DND-41 (cell line): Measurements from ENCODE around the gene FOS.

Experiments used
- CTCF ChIP-seq: IDR thresholded peaks from 2 replicates; pipeline ENCODE4 v1.5.1; 2012; ENCODE audit warnings: borderline replicate concordance, low read length, moderate library complexity, mild to moderate bottlenecking; ENCODE audit not compliant: poor library complexity, severe bottlenecking; ENCODE audit errors: extremely low read depth
- EZH2 ChIP-seq: IDR thresholded peaks from 3 replicates; pipeline ENCODE4 v1.6.1; 2012; ENCODE audit warnings: borderline replicate concordance, low read depth, mild to moderate bottlenecking, moderate library complexity, low read length, inconsistent platforms; ENCODE audit not compliant: severe bottlenecking

- TF ChIP-seq CTCF = no peak
- TF ChIP-seq EZH2 = no peak
These were observed 7.7 kb downstream of the FOS start for GRCh38 chr14:75286313-75286712.
